Right atrium auricular region (tissue), 2 donors: ENCODE measurements around the gene EHD1. TPM values are rescaled to one million over a fixed set of nuclear protein-coding genes. Genes with fewer than 3 reads are reported as not detected.

Source experiments
- DNase-seq: peaks from one replicate; pipeline ENCODE4 v3.0.0-alpha.2; 2019; ENCODE audit warnings: low spot score
- H3K27ac ChIP-seq, 2 donors: fragments of 200-600 bp; sonication (generic); 1 replicate in 1 of 2; 2 replicates in 1 of 2; pipeline ENCODE4 v1.5.1; 2016 to 2019
- H3K27me3 ChIP-seq, 2 donors: fragments of 200-600 bp; sonication (generic); one replicate each; pipeline versions ENCODE4 v1.5.1 to v1.6.0; 2017 to 2019
- H3K36me3 ChIP-seq: fragments of 200-600 bp; sonication (generic); one replicate; pipeline ENCODE4 v1.5.1; 2016
- H3K4me1 ChIP-seq, 2 donors: fragments of 200-600 bp; sonication (generic); one replicate each; pipeline versions ENCODE4 v1.5.1 to v1.6.0; 2017 to 2019
- H3K4me3 ChIP-seq, 2 donors: fragments of 200-600 bp; sonication (generic); 1 replicate in 1 of 2; 2 replicates in 1 of 2; pipeline ENCODE4 v1.5.1; 2017 to 2019; ENCODE audit warnings: mild to moderate bottlenecking in 1 of 2, moderate library complexity in 1 of 2
- H3K9me3 ChIP-seq, 2 donors: fragments of 200-600 bp; sonication (generic); one replicate each; pipeline ENCODE4 v1.5.1; 2019
- total RNA-seq, 2 donors: library from RNA; depleted of rRNA; stranded (reverse); fragments of >200 nt; gene quantifications; one replicate each; pipeline ENCODE4 v1.1.0, GENCODE V29; 2016
- TF ChIP-seq, protein P1 (sequence below), 2 donors: fragments of 200-600 bp; sonication (generic); IDR thresholded peaks; one replicate each; pipeline ENCODE4 v1.5.1; 2019; ENCODE audit warnings: antibody characterized with exemption in 2 of 2

The EHD1 gene
- total RNA-seq, 2 donors from 2014 or later, result 29.5 to 34.1 TPM

DNA sequence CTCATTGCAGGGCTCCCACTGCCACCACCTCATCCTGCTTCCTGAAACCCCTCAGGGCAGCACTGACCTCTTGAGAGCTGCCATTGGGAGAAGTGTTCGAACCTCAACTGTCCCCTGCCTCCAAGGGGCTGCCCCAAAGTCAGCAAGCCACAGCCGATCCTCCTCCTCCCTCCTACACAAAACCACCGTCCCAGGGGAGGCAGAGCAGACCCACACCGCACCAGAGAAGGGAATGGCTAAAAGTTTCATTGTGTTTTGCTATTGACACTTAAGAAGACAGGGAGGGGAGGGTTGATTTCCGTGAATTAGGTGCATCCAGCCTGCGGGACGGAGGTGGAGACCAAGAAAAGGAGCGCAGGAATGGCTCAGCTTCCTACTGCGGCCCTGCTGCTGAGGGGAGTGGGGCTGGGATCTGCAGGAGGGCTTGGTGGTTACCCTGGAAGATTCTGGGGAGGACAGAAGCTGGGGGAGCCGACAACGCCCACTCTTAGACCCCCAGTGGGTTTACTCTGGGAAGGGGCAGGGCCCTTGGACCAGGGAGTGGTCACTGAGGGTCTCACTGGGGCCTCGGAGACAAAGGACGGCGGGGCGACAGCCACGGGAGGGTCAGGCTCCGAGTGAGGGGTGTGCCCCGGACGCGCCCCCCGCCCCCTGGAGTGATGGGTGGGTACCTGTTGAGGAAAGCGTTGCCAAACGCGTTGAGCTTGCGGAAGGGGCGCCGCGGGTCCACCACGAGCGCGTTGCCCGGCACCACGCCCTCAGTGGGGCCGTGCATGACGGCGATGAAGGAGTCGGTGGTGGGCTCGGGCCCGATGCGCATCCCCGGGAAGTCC lies 815 bp downstream of the EHD1 start:
- peaks cover 17% of the 10 kb centered on the region for H3K36me3 ChIP-seq
- DNase-seq, result no peak

DNA sequence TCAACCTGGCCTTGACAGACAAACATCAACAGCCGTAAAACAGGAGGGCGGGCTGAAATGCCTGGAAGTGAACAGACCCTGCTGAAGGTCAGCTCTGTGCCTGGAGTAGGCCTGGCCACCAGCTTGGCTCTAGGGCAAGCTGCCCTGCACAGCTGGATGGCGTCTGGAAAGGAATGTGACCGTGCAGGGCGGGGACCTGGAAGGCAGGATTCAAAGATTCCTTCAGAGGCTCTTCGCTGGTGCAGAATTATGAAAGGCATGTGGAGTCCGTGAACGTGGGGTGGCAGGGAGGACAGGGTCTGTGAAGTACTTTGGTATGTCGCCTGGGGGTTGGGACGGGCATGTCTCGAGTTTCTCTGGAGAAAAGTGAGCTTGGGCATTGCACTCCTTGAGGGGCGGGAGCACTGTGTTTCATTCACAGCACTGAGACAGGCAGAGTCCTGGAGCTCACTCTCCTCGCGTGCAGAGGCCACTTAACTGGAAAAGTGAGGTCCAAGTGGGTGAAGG lies 1.5 kb downstream of the EHD1 start:
- no peak for DNase-seq
- peak overlapping the region; percentile 84 to 87 for H3K4me3 ChIP-seq
- peaks cover 0 to 77% of the 10 kb centered on the region in 2 donors for H3K4me1 ChIP-seq
- no peaks in the 10 kb centered on the region for H3K9me3 ChIP-seq
- H3K27ac ChIP-seq, result peak overlapping the region; percentile 89 to 90
- H3K36me3 ChIP-seq, result peaks cover 24% of the 10 kb centered on the region
- no peaks in the 10 kb centered on the region for H3K27me3 ChIP-seq
- TF ChIP-seq, protein P1, sequence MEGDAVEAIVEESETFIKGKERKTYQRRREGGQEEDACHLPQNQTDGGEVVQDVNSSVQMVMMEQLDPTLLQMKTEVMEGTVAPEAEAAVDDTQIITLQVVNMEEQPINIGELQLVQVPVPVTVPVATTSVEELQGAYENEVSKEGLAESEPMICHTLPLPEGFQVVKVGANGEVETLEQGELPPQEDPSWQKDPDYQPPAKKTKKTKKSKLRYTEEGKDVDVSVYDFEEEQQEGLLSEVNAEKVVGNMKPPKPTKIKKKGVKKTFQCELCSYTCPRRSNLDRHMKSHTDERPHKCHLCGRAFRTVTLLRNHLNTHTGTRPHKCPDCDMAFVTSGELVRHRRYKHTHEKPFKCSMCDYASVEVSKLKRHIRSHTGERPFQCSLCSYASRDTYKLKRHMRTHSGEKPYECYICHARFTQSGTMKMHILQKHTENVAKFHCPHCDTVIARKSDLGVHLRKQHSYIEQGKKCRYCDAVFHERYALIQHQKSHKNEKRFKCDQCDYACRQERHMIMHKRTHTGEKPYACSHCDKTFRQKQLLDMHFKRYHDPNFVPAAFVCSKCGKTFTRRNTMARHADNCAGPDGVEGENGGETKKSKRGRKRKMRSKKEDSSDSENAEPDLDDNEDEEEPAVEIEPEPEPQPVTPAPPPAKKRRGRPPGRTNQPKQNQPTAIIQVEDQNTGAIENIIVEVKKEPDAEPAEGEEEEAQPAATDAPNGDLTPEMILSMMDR (IDR thresholded peaks at IDR 0.05), result no peak

More for the DNA sequence above, 815 bp downstream of the EHD1 start:
- H3K9me3 ChIP-seq, result no peaks in the 10 kb centered on the region
- H3K4me3 ChIP-seq, result peak overlapping the region; percentile 84 to 87
- H3K27me3 ChIP-seq, result no peaks in the 10 kb centered on the region
- H3K27ac ChIP-seq, result peak overlapping the region; percentile 89 to 90
- H3K4me1 ChIP-seq, result peaks cover 0 to 70% of the 10 kb centered on the region in 2 donors
- TF ChIP-seq, protein P1 (IDR thresholded peaks at IDR 0.05), result no peak

DNA sequence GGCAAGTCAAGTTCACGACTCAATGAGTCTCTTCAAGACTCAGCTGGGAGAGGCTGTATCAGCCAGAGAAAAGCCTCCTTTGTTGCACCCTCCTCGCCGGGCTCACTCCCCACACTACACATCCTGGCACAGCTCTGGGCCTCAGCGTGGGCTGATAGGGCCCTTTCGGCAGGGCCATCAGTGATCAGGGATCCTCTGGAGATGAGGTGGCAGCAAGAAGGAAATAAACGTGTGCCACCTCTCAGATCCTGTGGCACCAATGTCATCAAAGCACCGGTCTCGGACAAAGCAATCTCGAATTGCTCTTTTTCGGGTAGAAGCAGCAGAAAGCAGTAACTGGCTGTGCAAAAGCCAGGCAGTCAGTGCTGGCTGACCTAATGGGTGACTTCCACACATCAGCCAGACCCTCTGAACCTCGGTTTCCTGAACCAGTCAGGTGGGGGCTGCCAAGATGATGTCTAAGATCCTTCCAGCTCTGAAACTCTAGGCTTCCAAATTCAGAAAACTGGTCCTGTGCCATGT lies 2.1 kb downstream of the EHD1 start:
- H3K9me3 ChIP-seq, result no peaks in the 10 kb centered on the region
- TF ChIP-seq, protein P1 (IDR thresholded peaks at IDR 0.05), result no peak
- H3K27me3 ChIP-seq, result no peaks in the 10 kb centered on the region
- H3K4me1 ChIP-seq, result peaks cover 0 to 83% of the 10 kb centered on the region in 2 donors
- peak overlapping the region; percentile 89 to 90 for H3K27ac ChIP-seq
- H3K4me3 ChIP-seq, result peak overlapping the region; percentile 84 to 87
- DNase-seq, result no peak
- H3K36me3 ChIP-seq, result peaks cover 30% of the 10 kb centered on the region

DNA sequence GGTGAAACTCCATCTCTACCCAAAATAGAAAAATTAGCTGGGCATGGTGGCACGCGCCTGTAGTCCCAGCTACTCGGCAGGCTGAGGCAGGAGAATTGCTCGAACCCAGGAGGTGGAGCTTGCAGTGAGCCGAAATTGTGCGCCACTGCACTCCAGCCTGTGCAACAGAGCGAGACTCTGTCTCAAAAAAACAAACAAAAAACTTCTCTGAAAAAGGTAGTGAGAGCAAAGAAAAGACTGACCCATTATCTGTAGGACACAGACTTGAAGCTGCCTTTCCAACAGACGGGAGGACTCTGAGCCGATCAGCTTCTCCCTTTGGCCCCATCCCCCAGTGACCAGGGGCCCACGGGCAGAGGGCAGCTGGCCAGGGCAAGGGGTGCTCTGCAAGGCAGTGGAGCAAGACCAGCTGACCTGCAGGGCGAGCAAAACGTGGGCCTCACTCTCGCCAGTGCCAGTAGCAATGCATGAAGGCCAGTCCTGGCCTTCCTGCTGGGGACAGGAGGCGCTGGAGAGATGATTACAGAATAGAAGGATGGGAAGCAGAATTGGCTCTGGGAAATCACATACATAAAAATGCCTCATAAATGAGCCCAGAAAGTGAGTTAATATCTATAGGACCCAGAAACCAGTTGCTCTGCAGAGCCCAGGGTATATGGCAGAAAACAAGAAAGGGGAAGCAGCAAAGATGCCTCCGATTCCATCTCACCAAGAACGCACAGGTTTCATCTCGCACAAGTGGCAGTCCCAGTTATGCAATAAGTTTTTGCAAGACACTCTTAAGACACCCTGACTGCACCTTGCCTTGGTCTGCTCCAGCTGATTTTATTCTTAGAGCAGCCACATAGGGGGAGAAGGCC lies 2.8 kb downstream of the EHD1 start:
- peaks cover 32% of the 10 kb centered on the region for H3K36me3 ChIP-seq
- no peaks in the 10 kb centered on the region for H3K9me3 ChIP-seq
- no peaks in the 10 kb centered on the region for H3K27me3 ChIP-seq
- TF ChIP-seq, protein P1 (IDR thresholded peaks at IDR 0.05), result no peak
- DNase-seq, result no peak
- peak overlapping the region; percentile 89 to 90 for H3K27ac ChIP-seq
- H3K4me3 ChIP-seq, result peak overlapping the region; percentile 84 to 87
- peaks cover 0 to 84% of the 10 kb centered on the region in 2 donors for H3K4me1 ChIP-seq

DNA sequence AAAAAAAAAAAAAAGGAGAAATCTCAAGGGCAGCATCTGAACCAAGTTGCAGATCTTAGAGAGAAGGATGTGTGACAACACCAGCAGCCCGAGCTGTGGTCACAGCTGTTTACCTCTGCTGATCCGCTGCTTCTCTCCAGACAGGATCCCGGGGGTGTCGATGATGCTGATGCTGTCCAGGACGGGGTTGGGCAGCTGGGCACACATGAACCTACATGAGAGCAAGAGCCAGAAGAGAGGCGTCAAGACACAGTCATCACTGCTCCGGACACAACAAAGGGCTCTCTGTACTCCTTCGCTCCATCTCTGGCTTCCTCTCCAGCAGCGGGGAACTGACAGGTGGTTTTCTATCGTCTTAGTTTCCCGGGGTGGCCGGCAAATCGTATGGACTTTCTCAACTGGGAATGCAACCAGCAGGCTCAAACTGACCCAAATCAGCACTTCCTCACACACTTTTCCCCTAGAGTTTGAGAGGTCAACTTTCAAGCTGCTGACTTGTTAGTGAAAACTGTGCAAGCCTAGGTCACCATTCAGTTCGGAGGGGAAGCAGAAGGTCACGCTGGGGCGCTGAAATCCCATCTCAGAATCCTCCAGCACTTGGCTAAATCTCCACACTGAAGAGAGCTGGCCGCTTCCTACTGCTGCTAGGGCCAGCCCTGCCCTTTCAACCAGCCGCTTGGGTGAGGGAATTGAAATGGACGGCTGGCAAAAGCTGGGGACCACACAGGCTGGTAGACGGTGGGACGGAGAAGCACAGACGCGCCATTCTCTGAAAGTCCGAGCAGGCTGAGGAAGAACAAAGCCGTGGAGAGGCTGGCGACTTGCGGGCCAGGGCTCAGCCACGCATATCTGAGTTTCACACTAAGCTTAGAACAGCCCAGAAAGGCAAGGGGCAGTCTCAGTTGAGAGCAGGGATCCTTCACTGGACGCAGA lies 3.8 kb downstream of the EHD1 start:
- peaks cover 32% of the 10 kb centered on the region for H3K36me3 ChIP-seq
- H3K9me3 ChIP-seq, result no peaks in the 10 kb centered on the region
- H3K27ac ChIP-seq, result peak overlapping the region; percentile 28 to 32
- no peaks in the 10 kb centered on the region for H3K27me3 ChIP-seq
- TF ChIP-seq, protein P1 (IDR thresholded peaks at IDR 0.05), result no peak
- no peak for DNase-seq
- peaks cover 0 to 84% of the 10 kb centered on the region in 2 donors for H3K4me1 ChIP-seq
- H3K4me3 ChIP-seq, result peak overlapping the region in 1 of 2 donors; percentile 84
